Astrocyte (in vitro differentiated cells and primary cell): ENCODE results near the gene SNRPF. TPM values are rescaled to one million over a fixed set of nuclear protein-coding genes. Genes with fewer than 3 reads are reported as not detected.
"Not testable (repeated sequence)": the region's sequence is repeated elsewhere in the genome, so short reads cannot be mapped to it uniquely, and the experiment has no call there.

Experiments used
- DNase-seq: peaks from one replicate; pipeline ENCODE4 v3.0.0-alpha.2; 2010; ENCODE audit warnings: low read depth
- FAIRE-seq: peaks from 2 replicates; lab custom pipeline; 2011; peaks lifted over from hg19 to GRCh38; lab: Jason Lieb, UNC
- H2AFZ ChIP-seq: 2 replicates; pipeline ENCODE4 v1.6.0; 2012; ENCODE audit warnings: low read depth, low read length, inconsistent platforms
- H3K27ac ChIP-seq: 2 replicates; pipeline ENCODE4 v1.5.1; 2011; ENCODE audit warnings: low read depth, low read length, inconsistent platforms
- H3K27me3 ChIP-seq: 2 replicates; pipeline ENCODE4 v1.6.0; 2011; ENCODE audit warnings: low read length, inconsistent platforms; ENCODE audit not compliant: insufficient read depth
- H3K36me3 ChIP-seq: 2 replicates; pipeline ENCODE4 v1.5.1; 2011; ENCODE audit warnings: low read length, inconsistent platforms; ENCODE audit not compliant: insufficient read depth
- H3K4me1 ChIP-seq: 2 replicates; pipeline ENCODE4 v1.5.1; 2011; ENCODE audit warnings: low read length, inconsistent platforms; ENCODE audit not compliant: insufficient read depth
- H3K4me2 ChIP-seq: 2 replicates; pipeline ENCODE4 v1.6.0; 2012; ENCODE audit warnings: low read length, inconsistent platforms
- H3K4me3 ChIP-seq: 2 replicates; pipeline ENCODE4 v1.5.1; 2011; ENCODE audit warnings: low read depth, mild to moderate bottlenecking, low read length, inconsistent platforms; ENCODE audit not compliant: insufficient read depth
- H3K79me2 ChIP-seq: 2 replicates; pipeline ENCODE4 v1.6.0; 2012; ENCODE audit warnings: mild to moderate bottlenecking, low read length, inconsistent platforms; ENCODE audit not compliant: insufficient read depth
- H3K9ac ChIP-seq: 2 replicates; pipeline ENCODE4 v1.6.0; 2012; ENCODE audit warnings: mild to moderate bottlenecking, low read length, inconsistent platforms
- H3K9me3 ChIP-seq: 2 replicates; pipeline ENCODE4 v1.5.1; 2012; ENCODE audit warnings: low read depth, mild to moderate bottlenecking, low read length, inconsistent platforms; ENCODE audit not compliant: insufficient read depth
- H4K20me1 ChIP-seq: 2 replicates; pipeline ENCODE4 v1.6.0; 2012; ENCODE audit warnings: low read length, inconsistent platforms; ENCODE audit not compliant: insufficient read depth
- H3K27ac Mint-ChIP-seq: one replicate; pipeline ENCODE4 v1.8.0; 2021; ENCODE audit warnings: mild to moderate bottlenecking, mixed read lengths; ENCODE audit not compliant: unreplicated experiment
- H3K27me3 Mint-ChIP-seq: one replicate; pipeline ENCODE4 v1.8.0; 2021; ENCODE audit warnings: low read depth, mixed read lengths; ENCODE audit not compliant: unreplicated experiment
- H3K36me3 Mint-ChIP-seq: one replicate; pipeline ENCODE4 v1.8.0; 2021; ENCODE audit warnings: low read depth, mixed read lengths; ENCODE audit not compliant: unreplicated experiment
- H3K4me1 Mint-ChIP-seq: one replicate; pipeline ENCODE4 v1.8.0; 2021; ENCODE audit warnings: low read depth, mixed read lengths; ENCODE audit not compliant: unreplicated experiment
- H3K4me3 Mint-ChIP-seq: one replicate; pipeline ENCODE4 v1.8.0; 2021; ENCODE audit warnings: mild to moderate bottlenecking, moderate library complexity, mixed read lengths; ENCODE audit not compliant: unreplicated experiment
- H3K9me3 Mint-ChIP-seq: one replicate; pipeline ENCODE4 v1.8.0; 2021; ENCODE audit warnings: mild to moderate bottlenecking, mixed read lengths; ENCODE audit not compliant: unreplicated experiment
- EZH2 ChIP-seq: IDR thresholded peaks from 2 replicates; pipeline ENCODE4 v1.6.1; 2012; ENCODE audit warnings: mild to moderate bottlenecking, low read length, inconsistent platforms; ENCODE audit not compliant: insufficient read depth
- total RNA-seq: library from RNA; stranded (reverse); gene quantifications from 2 replicates; pipeline ENCODE4 v1.2.1, GENCODE V29; 2021
- TF ChIP-seq, protein P1 (sequence below): IDR thresholded peaks from 2 replicates; pipeline ENCODE4 v1.5.1; 2011; ENCODE audit warnings: low read depth, mild to moderate bottlenecking, inconsistent platforms, low read length, moderate library complexity; ENCODE audit not compliant: insufficient read depth

SNRPF gene
- total RNA-seq, 1 donor from 2014 or later, result 24.9 TPM

DNA sequence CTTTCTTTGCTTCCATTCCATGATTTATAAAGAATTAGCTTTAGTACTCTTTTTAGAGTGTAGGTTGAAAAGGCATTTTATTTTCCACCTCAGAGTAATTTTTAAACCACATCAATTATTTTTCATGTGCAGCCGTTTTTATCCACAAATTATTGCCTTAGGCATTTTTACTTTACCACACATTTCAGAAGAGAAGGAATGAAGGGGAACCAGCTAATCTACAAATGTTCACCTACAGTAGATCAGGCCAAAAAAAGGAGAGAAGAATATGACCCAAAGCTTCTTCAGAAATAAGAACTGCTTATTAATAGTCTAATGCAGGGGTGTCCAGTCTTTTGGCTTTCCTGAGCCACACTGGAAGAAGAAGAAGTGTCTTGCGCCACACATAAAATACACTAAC, 48.3 kb upstream of the SNRPF start:
- Histone ChIP-seq H3K27me3 (no peaks in the 10 kb centered on the region), H3K4me2 (no peak overlapping the region), H3K27ac (no peak overlapping the region), H3K4me3 (no peak overlapping the region), H3K9ac (no peak overlapping the region), H3K79me2 (no peaks in the 10 kb centered on the region), H3K36me3 (no peaks in the 10 kb centered on the region), H2AFZ (no peak overlapping the region), H4K20me1 (no peaks in the 10 kb centered on the region), H3K9me3 (no peaks in the 10 kb centered on the region), H3K4me1 (peaks cover 10% of the 10 kb centered on the region)
- Mint-ChIP-seq H3K4me1 (peaks cover 11% of the 10 kb centered on the region), H3K36me3 (no peaks in the 10 kb centered on the region), H3K9me3 (no peaks in the 10 kb centered on the region), H3K27ac (no peak overlapping the region), H3K4me3 (no peak overlapping the region), H3K27me3 (no peaks in the 10 kb centered on the region)
- FAIRE-seq (no peak), DNase-seq (no peak)
- TF ChIP-seq, protein P1, sequence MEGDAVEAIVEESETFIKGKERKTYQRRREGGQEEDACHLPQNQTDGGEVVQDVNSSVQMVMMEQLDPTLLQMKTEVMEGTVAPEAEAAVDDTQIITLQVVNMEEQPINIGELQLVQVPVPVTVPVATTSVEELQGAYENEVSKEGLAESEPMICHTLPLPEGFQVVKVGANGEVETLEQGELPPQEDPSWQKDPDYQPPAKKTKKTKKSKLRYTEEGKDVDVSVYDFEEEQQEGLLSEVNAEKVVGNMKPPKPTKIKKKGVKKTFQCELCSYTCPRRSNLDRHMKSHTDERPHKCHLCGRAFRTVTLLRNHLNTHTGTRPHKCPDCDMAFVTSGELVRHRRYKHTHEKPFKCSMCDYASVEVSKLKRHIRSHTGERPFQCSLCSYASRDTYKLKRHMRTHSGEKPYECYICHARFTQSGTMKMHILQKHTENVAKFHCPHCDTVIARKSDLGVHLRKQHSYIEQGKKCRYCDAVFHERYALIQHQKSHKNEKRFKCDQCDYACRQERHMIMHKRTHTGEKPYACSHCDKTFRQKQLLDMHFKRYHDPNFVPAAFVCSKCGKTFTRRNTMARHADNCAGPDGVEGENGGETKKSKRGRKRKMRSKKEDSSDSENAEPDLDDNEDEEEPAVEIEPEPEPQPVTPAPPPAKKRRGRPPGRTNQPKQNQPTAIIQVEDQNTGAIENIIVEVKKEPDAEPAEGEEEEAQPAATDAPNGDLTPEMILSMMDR, result no peak
- no peak for TF ChIP-seq EZH2

DNA sequence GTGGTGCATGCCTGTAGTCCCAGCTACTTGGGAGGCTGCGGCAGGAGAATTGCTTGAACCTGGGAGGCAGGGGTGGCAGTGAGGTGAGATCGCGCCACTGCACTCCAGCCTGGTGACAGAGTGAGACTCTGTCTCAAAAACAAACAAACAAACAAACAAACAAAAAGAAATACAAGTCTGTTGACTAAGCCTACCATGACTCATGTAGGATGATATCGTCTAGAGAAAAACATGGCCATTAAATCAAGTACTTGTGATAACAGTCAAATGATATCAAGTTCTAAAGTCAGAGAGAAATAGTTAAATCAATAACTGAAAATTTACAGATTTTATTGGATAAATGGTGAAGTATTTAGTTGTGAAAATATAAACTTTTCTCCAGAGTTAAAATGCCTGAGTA, 46.6 kb upstream of the SNRPF start:
- H2AFZ ChIP-seq, H3K4me1 ChIP-seq, FAIRE-seq, H3K36me3 ChIP-seq, H3K36me3 Mint-ChIP-seq, H3K4me1 Mint-ChIP-seq, DNase-seq, H3K9me3 Mint-ChIP-seq, H3K4me3 Mint-ChIP-seq, H4K20me1 ChIP-seq, H3K27me3 Mint-ChIP-seq, H3K27me3 ChIP-seq, H3K4me2 ChIP-seq, H3K27ac ChIP-seq, H3K9me3 ChIP-seq, H3K4me3 ChIP-seq, H3K9ac ChIP-seq, H3K79me2 ChIP-seq, H3K27ac Mint-ChIP-seq: not testable (repeated sequence)

DNA sequence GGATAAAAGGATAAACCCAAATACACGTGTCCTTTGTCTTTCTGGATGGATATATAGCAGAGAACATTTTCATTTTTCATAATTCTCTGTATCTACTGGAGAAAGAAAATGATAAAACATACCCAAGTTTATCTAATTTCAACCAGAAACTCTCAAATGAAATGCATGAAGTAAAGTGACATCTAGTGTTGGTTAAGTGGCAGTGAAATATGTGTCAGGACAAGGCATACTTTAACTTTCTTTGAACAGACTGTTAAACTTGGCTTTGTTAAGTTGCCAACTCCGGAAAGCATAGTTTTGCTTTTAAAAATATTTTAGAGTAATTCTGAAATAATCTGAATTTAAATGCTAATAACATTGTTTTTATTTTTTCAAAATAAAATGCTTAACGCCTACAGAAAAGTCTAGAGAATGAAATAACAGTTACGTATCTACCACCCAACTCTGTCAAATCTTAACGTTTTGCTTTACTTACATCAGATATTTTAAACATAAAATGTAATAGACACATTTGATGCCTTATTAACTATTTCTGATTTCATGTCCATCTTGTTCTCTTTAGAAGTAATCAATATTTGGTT, 43.0 kb upstream of the SNRPF start:
- Histone ChIP-seq H3K27ac (no peak overlapping the region), H4K20me1 (no peaks in the 10 kb centered on the region), H2AFZ (no peak overlapping the region), H3K4me2 (no peak overlapping the region), H3K9ac (no peak overlapping the region), H3K79me2 (no peaks in the 10 kb centered on the region), H3K4me3 (no peak overlapping the region), H3K27me3 (no peaks in the 10 kb centered on the region), H3K9me3 (no peaks in the 10 kb centered on the region), H3K36me3 (no peaks in the 10 kb centered on the region), H3K4me1 (no peaks in the 10 kb centered on the region)
- TF ChIP-seq, protein P1, result peak; percentile 82
- no peak for TF ChIP-seq EZH2
- Mint-ChIP-seq H3K4me1 (no peaks in the 10 kb centered on the region), H3K27ac (no peak overlapping the region), H3K36me3 (no peaks in the 10 kb centered on the region), H3K9me3 (no peaks in the 10 kb centered on the region), H3K27me3 (no peaks in the 10 kb centered on the region), H3K4me3 (no peak overlapping the region)
- FAIRE-seq (peak; percentile 93), DNase-seq (peak; percentile 21)
